MCF 10A (cell line): ENCODE results near the gene UBP1. TPM values are rescaled to one million over a fixed set of nuclear protein-coding genes. Genes with fewer than 3 reads are reported as not detected.

Experiments
- BruUV-seq: library from RNA; stranded (reverse); fragments of 400-500 nt; replicated peaks from 2 replicates; lab custom pipeline; 2021; lab: Mats Ljungman, UMichigan
- CTCF ChIA-PET: fragments of 300-600 bp; sonication (Branson Sonifier 250); formaldehyde crosslinking; extraction: SDS; loops from one replicate; lab custom pipeline; 2021; ENCODE audit warnings: antibody characterized with exemption, inconsistent platforms; lab: Yijun Ruan, JAX
- POLR2A ChIA-PET: fragments of 300-600, 350-650 bp; sonication (Branson Sonifier 250); formaldehyde crosslinking; extraction: SDS; loops from one replicate; lab custom pipeline; 2020; ENCODE audit warnings: antibody characterized with exemption, inconsistent platforms; lab: Yijun Ruan, JAX
- DNase-seq: peaks from one replicate; pipeline ENCODE4 v3.0.0-alpha.2; 2018; ENCODE audit not compliant: unreplicated experiment
- H3K27ac Mint-ChIP-seq: one replicate; pipeline ENCODE4 v1.8.0; 2022; ENCODE audit warnings: mild to moderate bottlenecking, low read depth, mixed read lengths; ENCODE audit not compliant: unreplicated experiment
- H3K27me3 Mint-ChIP-seq: one replicate; pipeline ENCODE4 v1.8.0; 2022; ENCODE audit warnings: mixed read lengths; ENCODE audit not compliant: insufficient read depth, unreplicated experiment
- H3K36me3 Mint-ChIP-seq: one replicate; pipeline ENCODE4 v1.8.0; 2022; ENCODE audit warnings: mild to moderate bottlenecking, moderate library complexity, mixed read lengths; ENCODE audit not compliant: insufficient read depth, unreplicated experiment
- H3K4me1 Mint-ChIP-seq: one replicate; pipeline ENCODE4 v1.8.0; 2022; ENCODE audit warnings: mixed read lengths; ENCODE audit not compliant: insufficient read depth, unreplicated experiment
- H3K4me3 Mint-ChIP-seq: one replicate; pipeline ENCODE4 v1.8.0; 2022; ENCODE audit warnings: mild to moderate bottlenecking, moderate library complexity, mixed read lengths; ENCODE audit not compliant: unreplicated experiment
- H3K9me3 Mint-ChIP-seq: one replicate; pipeline ENCODE4 v1.8.0; 2022; ENCODE audit warnings: mixed read lengths; ENCODE audit not compliant: unreplicated experiment
- intact Hi-C: fragments of 100-400 bp; cut with micrococcal nuclease; formaldehyde crosslinking; loops from 2 replicates; pipeline ENCODE4 v1.14.1; 2022
- total RNA-seq: library from RNA; stranded (reverse); gene quantifications from 2 replicates; pipeline ENCODE4 v1.2.3, GENCODE V29; 2022
- TF ChIP-seq, protein P1 (sequence below): fragments of 200-600 bp; IDR thresholded peaks from one replicate; pipeline ENCODE4 v1.8.0; 2022; ENCODE audit warnings: antibody characterized with exemption, mild to moderate bottlenecking; ENCODE audit not compliant: unreplicated experiment

The UBP1 gene
- total RNA-seq, 1 experiment from 2014 or later, result 72.6 TPM

DNA sequence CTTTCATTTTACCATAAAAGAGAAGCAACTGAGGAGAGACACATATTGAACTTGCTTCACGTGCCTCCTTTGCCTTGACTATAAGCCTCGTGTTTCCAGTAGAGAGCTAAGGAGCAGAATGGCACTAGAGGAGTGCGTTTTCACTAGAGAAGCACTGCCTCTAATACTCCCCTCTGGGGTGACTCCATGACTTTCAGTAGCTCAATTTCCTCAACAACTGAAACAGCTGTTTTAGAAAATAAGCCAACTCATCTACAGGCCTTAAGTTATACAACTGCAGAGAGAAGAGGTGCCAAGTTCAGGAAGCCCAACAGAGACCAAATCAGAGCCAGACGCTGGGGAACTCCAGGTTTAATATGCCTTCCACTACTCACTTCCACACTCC is 1.9 kb downstream of the UBP1 start:
- intact Hi-C loops, result loop anchor here (5.0 to 10.0 kb wide), 3 partner anchors 46 to 347 kb away; no protein-coding TSS in a partner anchor
- H3K27ac Mint-ChIP-seq, result peak overlapping the region; percentile 90
- peak; percentile 47 for DNase-seq
- H3K27me3 Mint-ChIP-seq, result no peaks in the 10 kb centered on the region
- ChIA-PET CTCF (interaction anchor here (0.6 to 2.9 kb wide), 6 partner anchors 11 to 346 kb away, joined by 3 to 12 read pairs (median 3); no protein-coding TSS in a partner anchor), POLR2A (interaction anchor here (0.5 to 7.0 kb wide), 18 partner anchors 8 to 360 kb away, joined by 3 to 135 read pairs (median 4); partner anchors contain the start of gene PDCD6IP)
- TF ChIP-seq, protein P1, sequence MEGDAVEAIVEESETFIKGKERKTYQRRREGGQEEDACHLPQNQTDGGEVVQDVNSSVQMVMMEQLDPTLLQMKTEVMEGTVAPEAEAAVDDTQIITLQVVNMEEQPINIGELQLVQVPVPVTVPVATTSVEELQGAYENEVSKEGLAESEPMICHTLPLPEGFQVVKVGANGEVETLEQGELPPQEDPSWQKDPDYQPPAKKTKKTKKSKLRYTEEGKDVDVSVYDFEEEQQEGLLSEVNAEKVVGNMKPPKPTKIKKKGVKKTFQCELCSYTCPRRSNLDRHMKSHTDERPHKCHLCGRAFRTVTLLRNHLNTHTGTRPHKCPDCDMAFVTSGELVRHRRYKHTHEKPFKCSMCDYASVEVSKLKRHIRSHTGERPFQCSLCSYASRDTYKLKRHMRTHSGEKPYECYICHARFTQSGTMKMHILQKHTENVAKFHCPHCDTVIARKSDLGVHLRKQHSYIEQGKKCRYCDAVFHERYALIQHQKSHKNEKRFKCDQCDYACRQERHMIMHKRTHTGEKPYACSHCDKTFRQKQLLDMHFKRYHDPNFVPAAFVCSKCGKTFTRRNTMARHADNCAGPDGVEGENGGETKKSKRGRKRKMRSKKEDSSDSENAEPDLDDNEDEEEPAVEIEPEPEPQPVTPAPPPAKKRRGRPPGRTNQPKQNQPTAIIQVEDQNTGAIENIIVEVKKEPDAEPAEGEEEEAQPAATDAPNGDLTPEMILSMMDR, result no peak
- no TSS peak for BruUV-seq
- no peaks in the 10 kb centered on the region for H3K9me3 Mint-ChIP-seq
- H3K4me1 Mint-ChIP-seq, result peaks cover 14% of the 10 kb centered on the region
- no peaks in the 10 kb centered on the region for H3K36me3 Mint-ChIP-seq
- H3K4me3 Mint-ChIP-seq, result peak overlapping the region; percentile 99

DNA sequence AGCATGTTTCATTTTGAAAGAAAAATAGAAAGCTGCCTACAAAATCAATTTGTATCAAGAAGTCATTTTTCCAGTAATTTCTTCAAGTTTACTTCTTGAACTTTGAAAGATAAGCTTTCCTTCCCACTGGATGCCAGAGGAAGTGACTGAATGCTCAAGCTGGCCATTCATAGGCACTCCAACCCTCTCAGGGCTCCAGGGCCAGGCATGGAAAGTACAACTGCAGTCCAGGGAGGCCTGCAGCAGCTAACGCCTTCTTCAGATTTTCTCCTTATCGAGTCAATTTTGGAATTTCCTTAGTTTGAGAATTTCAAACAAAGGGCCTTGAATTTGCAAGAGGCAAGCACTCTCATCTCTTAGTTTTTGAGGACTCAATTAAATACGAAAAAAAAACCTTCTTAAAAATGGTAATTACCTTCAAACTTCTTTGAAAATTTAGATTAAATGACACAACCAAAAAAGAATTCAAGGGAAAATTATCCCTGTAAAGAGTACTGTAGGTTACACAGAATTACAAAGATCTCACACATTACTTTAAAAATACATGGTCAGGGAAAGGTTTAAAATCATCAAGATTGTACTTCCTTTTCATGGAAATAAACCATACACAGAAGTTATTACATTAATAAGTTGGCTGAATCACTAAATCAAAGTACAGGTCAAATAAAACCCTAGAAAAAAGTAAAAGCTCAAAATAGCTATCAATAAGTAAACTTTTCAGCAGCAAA is 2.5 kb downstream of the UBP1 start:
- H3K4me1 Mint-ChIP-seq, result peaks cover 14% of the 10 kb centered on the region
- no peaks in the 10 kb centered on the region for H3K27me3 Mint-ChIP-seq
- TF ChIP-seq, protein P1, result no peak
- H3K4me3 Mint-ChIP-seq, result peak overlapping the region; percentile 99
- H3K9me3 Mint-ChIP-seq, result no peaks in the 10 kb centered on the region
- H3K27ac Mint-ChIP-seq, result peak overlapping the region; percentile 90
- intact Hi-C loops, result loop anchor here (5.0 to 10.0 kb wide), 3 partner anchors 45 to 347 kb away; no protein-coding TSS in a partner anchor
- ChIA-PET CTCF (interaction anchor here (0.6 to 2.9 kb wide), 6 partner anchors 10 to 347 kb away, joined by 3 to 12 read pairs (median 3); no protein-coding TSS in a partner anchor), POLR2A (interaction anchor here (0.5 to 7.0 kb wide), 16 partner anchors 9 to 361 kb away, joined by 3 to 135 read pairs (median 4); partner anchors contain the start of gene PDCD6IP)
- DNase-seq, result peak; percentile 54
- no TSS peak for BruUV-seq
- no peaks in the 10 kb centered on the region for H3K36me3 Mint-ChIP-seq

DNA sequence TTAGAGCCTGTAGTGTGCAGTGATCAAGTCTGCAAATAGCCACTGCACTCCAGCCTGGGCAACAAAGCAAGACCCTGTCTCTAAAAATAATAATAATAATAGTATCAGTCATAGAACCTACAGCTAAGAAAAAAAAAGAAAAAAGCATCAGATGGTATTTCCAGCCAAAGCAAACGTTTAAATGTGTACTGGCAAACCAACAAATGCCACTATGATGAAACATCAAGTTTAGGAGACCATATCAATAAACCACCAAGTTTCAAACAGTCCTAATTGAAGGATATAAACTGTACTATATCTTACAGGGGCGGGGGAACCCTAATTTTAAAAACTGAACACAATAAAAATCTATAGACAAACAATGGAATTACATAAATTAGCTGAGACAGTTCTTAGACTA is 6.4 kb downstream of the UBP1 start:
- CTCF ChIA-PET, result interaction anchor here (0.5 to 0.7 kb wide), 4 partner anchors 45 to 366 kb away, joined by 3 to 8 read pairs (median 4); no protein-coding TSS in a partner anchor
- TF ChIP-seq, protein P1, result no peak
- intact Hi-C loops, result loop anchor here (10.0 kb wide), 1 partner anchor 351 kb away; no protein-coding TSS in a partner anchor
- no TSS peak for BruUV-seq
- no peak overlapping the region for H3K4me3 Mint-ChIP-seq
- no peak overlapping the region for H3K27ac Mint-ChIP-seq
- H3K4me1 Mint-ChIP-seq, result peaks cover 31% of the 10 kb centered on the region
- no peaks in the 10 kb centered on the region for H3K9me3 Mint-ChIP-seq
- no peaks in the 10 kb centered on the region for H3K27me3 Mint-ChIP-seq
- POLR2A ChIA-PET, result interaction anchor here (1.1 kb wide), 2 partner anchors 20 to 23 kb away, joined by 3 to 5 read pairs; no protein-coding TSS in a partner anchor
- H3K36me3 Mint-ChIP-seq, result no peaks in the 10 kb centered on the region
- no peak for DNase-seq

DNA sequence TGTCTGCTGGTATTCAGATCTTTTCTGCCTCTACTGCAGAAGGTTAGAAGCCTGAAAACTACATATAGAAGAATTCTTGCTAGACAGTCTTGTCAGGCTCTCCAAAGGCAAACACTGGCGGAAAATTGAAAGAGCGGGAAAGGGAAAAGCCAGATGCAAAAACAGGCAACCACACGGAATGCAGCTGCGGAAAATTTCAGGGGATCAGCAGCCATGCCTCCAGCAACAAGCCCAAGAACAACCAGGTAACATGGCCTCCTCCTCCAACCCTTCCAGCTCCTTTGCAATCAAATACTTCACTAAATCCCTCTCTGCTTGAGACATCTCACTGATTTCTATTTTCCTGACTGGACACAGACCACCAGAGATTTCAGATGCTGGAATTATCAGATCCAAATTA is 9.6 kb downstream of the UBP1 start:
- Mint-ChIP-seq H3K36me3 (peaks cover 7% of the 10 kb centered on the region), H3K4me1 (peaks cover 48% of the 10 kb centered on the region), H3K4me3 (no peak overlapping the region), H3K9me3 (no peaks in the 10 kb centered on the region), H3K27ac (peak overlapping the region; percentile 55), H3K27me3 (no peaks in the 10 kb centered on the region)
- POLR2A ChIA-PET, result interaction anchor here (0.7 to 7.1 kb wide), 3 partner anchors 9 to 291 kb away, joined by 3 to 135 read pairs (median 3); partner anchors contain the start of gene UBP1
- CTCF ChIA-PET, result interaction anchor here (0.7 kb wide), 1 partner anchor 34 kb away, joined by 3 read pairs; no protein-coding TSS in a partner anchor
- DNase-seq, result no peak
- TF ChIP-seq, protein P1, result no peak
- intact Hi-C loops, result loop anchor here (10.0 kb wide), 1 partner anchor 354 kb away; no protein-coding TSS in a partner anchor
- no TSS peak for BruUV-seq
